ENCODE results near the gene TXNRD1.
"Not testable (repeated sequence)": the region's sequence is repeated elsewhere in the genome, so short reads cannot be mapped to it uniquely, and the experiment has no call there.

TXNRD1 gene

GRCh38 chr12:104197264-104197663 lies 18.3 kb upstream of the TXNRD1 start:
- DNase-seq, result no peak

GRCh38 chr12:104199964-104200363 lies 15.6 kb upstream of the TXNRD1 start:
- no peak for DNase-seq

- peak; percentile 27 to 50 for DNase-seq
Observed at GRCh38 chr12:104201238-104202001, 14.2 kb upstream of the TXNRD1 start.

GRCh38 chr12:104204690-104205480 lies 10.7 kb upstream of the TXNRD1 start:
- no peak for DNase-seq

GRCh38 chr12:104207416-104208205 lies 8.0 kb upstream of the TXNRD1 start:
- DNase-seq, result no peak

- no peak for DNase-seq
Observed at GRCh38 chr12:104212516-104212915, 3.1 kb upstream of the TXNRD1 start.

GRCh38 chr12:104213952-104214351 lies 1.6 kb upstream of the TXNRD1 start:
- no peak for DNase-seq

- DNase-seq, result peak in 1 of 2 experiments; percentile 22
Observed at GRCh38 chr12:104216521-104216924, 944 bp downstream of the TXNRD1 start.

GRCh38 chr12:104218506-104218905 lies 2.9 kb downstream of the TXNRD1 start:
- not testable (repeated sequence) for DNase-seq

GRCh38 chr12:104218935-104219334 lies 3.4 kb downstream of the TXNRD1 start:
- no peak for DNase-seq

- no peak for DNase-seq
Observed at GRCh38 chr12:104219361-104219892, 3.8 kb downstream of the TXNRD1 start.

GRCh38 chr12:104219908-104220404 lies 4.4 kb downstream of the TXNRD1 start:
- no peak for DNase-seq

- DNase-seq, result no peak
Observed at GRCh38 chr12:104220931-104221330, 5.4 kb downstream of the TXNRD1 start.

- DNase-seq, result no peak
Observed at GRCh38 chr12:104222976-104223375, 7.4 kb downstream of the TXNRD1 start.

- DNase-seq, result no peak
Observed at GRCh38 chr12:104223712-104224111, 8.1 kb downstream of the TXNRD1 start.

GRCh38 chr12:104226672-104227071 lies 11.1 kb downstream of the TXNRD1 start:
- DNase-seq, result no peak

GRCh38 chr12:104230304-104231095 lies 14.9 kb downstream of the TXNRD1 start:
- DNase-seq, result no peak

- no peak for DNase-seq
Observed at GRCh38 chr12:104232609-104233280, 17.2 kb downstream of the TXNRD1 start.

GRCh38 chr12:104234926-104235499 lies 19.4 kb downstream of the TXNRD1 start:
- no peak for DNase-seq

- no peak for DNase-seq
Observed at GRCh38 chr12:104237930-104238329, 22.4 kb downstream of the TXNRD1 start.
